Fibroblast of skin of left biceps (primary cell): Measurements from ENCODE around the gene MDFIC2.

Source experiments
- DNase-seq, 2 experiments: peaks; one replicate each; pipeline ENCODE4 v3.0.0-alpha.2; 2013; ENCODE audit warnings: low read depth in 2 of 2

MDFIC2 gene

DNA sequence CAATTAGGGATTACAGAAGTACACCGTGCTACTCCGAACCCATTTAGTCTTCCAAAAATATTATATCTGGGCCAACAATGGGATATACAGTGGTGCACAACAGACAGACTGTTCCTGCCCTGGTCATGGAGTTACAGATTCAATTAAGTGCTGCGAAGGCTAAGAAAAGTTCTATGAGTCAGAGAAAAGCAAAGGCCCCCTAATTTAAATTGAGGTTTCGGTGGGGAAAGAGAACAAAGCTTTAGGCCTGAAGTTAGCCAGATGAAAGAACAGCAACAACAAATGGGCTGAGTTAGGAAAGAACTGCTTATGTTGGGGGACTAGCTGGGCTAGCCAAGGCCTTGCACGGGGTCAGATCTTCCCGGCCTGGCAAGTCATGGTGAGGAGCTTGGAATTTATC lies 131.8 kb downstream of the MDFIC2 start:
- DNase-seq: no peak

DNA sequence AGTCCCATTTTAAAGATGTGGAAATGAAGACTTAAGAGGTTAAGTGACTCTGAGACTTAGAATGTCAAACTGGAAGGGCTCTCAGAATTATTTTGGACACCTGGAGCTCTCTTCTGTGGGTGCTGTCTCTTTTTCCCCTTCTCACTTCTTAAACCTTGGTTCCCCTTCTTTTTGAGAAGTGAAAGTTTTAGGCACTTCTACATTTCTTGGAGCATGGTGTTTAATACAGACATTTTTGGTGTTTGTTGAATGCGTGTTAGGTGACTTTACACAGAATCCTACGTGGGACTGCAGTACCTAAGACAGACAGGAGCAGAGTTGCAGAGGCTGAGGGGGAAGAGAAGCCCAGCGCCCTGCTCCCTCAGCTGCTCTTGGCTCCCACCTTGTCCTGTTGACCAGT lies 133.3 kb downstream of the MDFIC2 start:
- no peak for DNase-seq

DNA sequence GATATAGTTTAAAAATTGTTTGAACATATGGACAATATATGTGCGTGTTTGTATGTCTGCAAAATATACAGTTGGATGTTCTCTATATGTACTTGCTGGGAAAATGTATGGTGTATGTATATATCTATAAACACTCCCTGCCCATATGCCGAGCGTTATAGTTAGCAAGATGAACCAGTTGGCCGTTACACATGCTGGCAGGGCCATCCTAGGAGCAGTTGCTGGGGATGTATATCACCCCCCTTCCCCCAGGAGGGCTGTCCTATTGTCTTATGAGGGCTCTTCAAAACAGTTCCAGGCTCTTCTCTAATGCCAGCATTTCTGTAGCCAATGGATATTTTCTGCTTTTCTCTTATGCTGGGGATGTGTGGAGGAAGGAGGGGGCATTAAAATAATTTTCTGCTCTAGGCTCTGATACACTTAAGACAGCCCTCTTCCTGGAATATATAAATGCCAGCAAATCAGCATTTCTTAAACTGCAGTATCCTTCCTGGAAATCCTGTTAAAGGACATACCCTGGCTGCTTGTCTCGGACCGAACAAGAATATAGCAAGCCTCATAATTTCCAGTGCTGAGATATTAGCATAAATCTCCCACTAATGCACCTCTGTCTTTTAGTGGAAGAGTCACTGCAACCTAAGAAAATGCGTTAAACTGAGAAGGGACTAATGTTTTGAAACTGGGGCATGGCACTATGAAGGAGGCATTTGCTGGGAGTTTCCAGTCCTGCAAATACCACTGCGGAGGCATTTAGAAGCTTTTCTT lies 134.4 kb downstream of the MDFIC2 start:
- no peak for DNase-seq

DNA sequence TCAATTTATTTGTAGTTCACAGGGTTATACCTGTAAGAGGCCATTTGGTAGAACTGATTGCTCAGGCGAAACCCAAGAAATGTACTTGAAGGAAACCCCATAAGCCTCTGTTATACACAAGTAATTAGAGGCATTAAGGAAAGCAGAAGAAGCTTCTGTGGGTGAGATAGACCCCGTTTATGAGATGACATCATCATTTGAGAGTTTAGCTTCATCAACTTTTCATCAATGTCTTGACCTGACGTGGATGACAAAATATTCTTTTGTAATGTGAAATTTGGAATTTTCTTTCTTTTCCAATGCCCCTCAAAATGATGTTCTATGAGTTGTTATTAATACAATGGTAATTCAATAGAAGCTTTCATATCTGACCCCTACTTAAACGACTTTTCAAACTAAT lies 136.2 kb downstream of the MDFIC2 start:
- DNase-seq: no peak

DNA sequence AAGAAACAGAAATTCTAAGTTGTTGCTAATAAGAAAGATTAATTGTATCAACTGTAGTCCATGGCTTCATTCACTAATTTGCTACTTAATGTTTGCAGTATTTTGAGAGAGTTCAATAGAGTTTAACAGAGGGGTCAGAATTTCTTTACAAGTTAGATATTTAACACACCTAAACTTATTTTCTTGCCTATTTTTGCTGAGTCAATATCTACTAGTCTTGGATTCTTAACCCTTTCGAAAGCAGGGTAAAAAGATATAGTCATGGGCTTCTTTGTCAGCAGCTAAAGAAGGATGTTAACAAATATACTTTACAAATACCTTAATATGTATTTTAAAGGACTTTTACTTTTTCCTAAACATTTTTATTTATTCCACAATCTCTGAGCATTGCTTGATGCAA lies 155.6 kb downstream of the MDFIC2 start:
- no peak for DNase-seq

DNA sequence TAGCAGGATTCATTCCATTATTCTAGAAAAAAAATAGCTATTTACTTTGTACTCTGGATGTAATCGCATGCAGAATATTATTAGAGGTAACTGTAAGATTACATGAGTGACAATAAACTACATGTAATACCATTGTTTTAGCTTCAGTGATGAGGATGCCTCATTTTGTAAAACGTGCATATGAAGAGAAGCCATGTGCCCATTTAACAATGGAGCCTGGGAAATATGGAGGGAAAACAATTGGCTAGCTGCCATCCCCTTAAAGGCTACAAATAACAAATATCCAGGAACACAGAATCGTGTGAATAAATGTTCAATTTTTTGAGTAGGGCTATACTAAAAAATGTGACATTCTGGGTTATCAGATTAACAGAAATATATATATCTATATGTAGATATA lies 161.8 kb downstream of the MDFIC2 start:
- DNase-seq: no peak

DNA sequence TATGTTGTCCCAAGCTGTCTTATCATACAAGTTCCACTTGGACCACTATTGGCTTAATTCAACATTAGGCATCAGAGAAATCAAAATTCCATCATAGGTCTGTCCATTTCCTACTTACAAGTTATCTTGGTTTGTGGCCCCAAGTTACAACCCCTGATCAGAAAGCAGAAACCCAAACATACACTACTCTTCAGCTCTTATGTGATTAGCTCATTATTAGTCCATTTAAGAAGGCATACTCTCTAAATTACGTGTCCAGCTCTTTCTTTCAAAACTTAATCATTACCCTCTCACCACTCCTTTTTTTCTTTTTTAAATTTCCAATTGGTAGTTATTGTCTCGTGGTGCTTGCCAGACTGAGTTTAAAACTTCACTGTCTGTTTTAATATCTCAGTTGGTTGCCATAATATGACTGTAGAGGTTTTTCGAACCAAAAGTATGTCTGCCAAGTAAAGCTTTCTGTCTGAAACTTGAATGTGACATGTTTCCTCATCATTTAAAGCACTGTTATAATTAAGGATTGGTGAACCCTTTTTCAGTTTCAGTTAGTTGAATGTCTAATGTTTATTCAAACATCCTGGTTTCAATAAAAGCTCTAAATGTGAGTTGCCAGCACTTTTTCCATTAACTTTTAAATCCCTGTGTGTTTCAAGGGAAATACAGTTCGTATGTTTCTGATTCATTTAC lies 162.6 kb downstream of the MDFIC2 start:
- DNase-seq: no peak
